ENCODE results near the gene MAP3K1. TPM values are rescaled to one million over a fixed set of nuclear protein-coding genes. Genes with fewer than 3 reads are reported as not detected.

Gene MAP3K1
- total and polyA plus RNA-seq, 8 donors, result 20.6 to 70.8 (median 60.9) TPM

DNA sequence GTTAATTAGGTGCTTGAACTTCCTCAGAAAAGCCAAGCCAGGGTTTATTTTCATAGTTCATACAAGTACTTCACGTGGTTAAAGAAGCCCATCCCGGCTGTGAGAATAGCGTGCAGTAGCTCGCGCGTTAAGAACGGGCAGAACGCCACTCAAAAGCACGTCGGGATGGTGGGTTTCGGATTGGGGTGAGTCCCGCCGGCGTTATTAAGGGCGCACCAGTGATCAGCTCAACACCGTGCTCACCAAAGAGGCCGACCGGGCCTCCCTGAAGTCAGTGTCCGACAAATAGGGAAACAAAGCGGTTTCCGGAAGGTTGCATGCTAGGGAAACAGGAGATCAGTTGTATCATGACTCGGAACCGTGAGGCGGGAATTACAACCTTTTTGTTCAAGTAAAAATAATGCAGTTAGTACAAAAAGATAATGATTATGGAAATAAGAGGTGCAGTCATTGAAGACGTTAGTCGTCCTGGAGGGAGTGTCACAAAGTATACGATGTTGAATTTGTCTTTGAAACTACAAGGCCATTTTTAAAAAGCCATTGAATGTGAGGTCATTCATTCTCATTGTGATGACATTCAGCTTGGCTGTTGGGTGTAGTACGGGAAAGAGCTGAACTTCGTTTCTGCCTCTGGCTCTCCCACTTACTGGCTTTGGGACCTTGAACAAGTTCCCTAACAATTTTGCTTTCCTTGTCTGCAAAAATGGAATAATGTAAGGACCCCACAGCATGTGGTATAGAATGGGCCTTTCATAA, 95.0 kb downstream of the MAP3K1 start:
- Histone ChIP-seq H3K4me3 (peak overlapping the region; percentile 55 to 70), H3K36me3 (no peaks in the 10 kb centered on the region), H3K27me3 (no peaks in the 10 kb centered on the region), H3K27ac (peak overlapping the region; percentile 97), H3K9me3 (no peaks in the 10 kb centered on the region), H3K4me1 (peaks cover 4 to 15% of the 10 kb centered on the region in 2 donors)
- DNase-seq, result peak in 3 of 4 donors; percentile 39 to 81 (median 55)
- intact Hi-C loops (cut with DNase I), result no loop called here
- TF ChIP-seq, protein P1, sequence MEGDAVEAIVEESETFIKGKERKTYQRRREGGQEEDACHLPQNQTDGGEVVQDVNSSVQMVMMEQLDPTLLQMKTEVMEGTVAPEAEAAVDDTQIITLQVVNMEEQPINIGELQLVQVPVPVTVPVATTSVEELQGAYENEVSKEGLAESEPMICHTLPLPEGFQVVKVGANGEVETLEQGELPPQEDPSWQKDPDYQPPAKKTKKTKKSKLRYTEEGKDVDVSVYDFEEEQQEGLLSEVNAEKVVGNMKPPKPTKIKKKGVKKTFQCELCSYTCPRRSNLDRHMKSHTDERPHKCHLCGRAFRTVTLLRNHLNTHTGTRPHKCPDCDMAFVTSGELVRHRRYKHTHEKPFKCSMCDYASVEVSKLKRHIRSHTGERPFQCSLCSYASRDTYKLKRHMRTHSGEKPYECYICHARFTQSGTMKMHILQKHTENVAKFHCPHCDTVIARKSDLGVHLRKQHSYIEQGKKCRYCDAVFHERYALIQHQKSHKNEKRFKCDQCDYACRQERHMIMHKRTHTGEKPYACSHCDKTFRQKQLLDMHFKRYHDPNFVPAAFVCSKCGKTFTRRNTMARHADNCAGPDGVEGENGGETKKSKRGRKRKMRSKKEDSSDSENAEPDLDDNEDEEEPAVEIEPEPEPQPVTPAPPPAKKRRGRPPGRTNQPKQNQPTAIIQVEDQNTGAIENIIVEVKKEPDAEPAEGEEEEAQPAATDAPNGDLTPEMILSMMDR (IDR thresholded peaks at IDR 0.05), result no peak
- ATAC-seq, result peak; percentile 19

DNA sequence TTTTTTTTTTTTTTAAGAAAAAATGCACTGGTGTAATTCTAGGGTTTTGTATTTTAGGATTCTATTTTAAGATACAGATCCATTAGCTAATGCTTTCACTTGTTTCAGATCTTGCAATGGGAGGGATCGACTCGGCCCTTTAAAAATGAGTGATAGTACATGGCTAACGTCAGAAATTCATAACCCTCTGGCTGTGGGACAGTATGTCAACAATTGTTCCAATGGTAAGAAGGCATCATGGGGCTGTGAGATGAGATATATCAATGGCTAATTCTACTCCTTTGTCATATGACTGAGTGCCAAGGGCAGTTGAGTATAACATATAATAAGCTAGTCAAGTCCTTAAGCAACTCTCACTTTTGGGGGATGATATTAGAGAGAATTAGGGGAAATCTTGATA, 98.4 kb downstream of the MAP3K1 start:
- Histone ChIP-seq H3K4me1 (peaks cover 4 to 9% of the 10 kb centered on the region in 2 donors), H3K36me3 (no peaks in the 10 kb centered on the region), H3K9me3 (no peaks in the 10 kb centered on the region), H3K27me3 (no peaks in the 10 kb centered on the region), H3K27ac (no peak overlapping the region), H3K4me3 (no peak overlapping the region)
- ATAC-seq (no peak), DNase-seq (no peak)
- intact Hi-C loops (cut with DNase I), result no loop called here
- TF ChIP-seq, protein P1 (IDR thresholded peaks at IDR 0.05), result no peak

DNA sequence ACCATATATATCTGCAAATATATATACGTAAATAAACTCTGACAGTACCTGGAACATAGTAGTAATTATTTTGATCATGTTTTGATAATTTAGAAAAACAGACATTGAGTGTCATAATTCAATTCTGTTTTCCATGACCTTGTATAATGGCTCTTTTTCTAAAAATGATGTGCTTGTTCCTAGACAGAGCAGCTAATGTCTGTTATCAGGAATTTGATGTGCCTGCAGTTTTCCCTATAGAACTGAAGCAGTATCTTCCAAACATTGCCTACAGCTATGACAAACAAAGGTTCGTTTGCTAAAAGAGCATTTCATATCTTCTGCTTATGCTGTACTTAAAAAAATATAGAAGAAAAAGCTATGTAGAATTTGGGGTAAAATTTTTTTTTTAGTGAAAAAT, 99.3 kb downstream of the MAP3K1 start:
- no peaks in the 10 kb centered on the region for H3K27me3 ChIP-seq
- DNase-seq, result no peak
- no peak overlapping the region for H3K27ac ChIP-seq
- no peak overlapping the region for H3K4me3 ChIP-seq
- H3K4me1 ChIP-seq, result peaks cover 4 to 9% of the 10 kb centered on the region in 2 donors
- TF ChIP-seq, protein P1 (IDR thresholded peaks at IDR 0.05), result no peak
- ATAC-seq, result no peak
- intact Hi-C loops (cut with DNase I), result no loop called here
- no peaks in the 10 kb centered on the region for H3K9me3 ChIP-seq
- no peaks in the 10 kb centered on the region for H3K36me3 ChIP-seq

DNA sequence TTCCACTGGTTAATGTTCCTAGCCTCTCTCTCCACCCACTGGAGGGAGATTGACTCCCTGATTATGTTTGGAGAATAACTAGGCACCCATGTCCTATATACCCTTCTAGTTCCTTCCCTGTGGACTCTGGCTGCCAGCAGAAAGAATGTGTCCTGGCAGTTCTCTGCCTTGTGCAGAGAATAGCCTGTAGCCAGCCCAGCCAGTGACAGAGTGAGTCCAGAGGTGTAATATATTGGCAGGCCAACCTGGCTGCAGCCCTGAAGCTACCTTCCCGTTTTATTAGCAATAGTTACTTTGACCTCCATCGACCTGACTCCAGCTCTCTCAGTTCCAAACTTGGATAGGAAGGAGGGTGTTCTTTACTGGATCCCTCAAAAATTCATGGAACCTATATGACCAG, 102.2 kb downstream of the MAP3K1 start:
- no peak for ATAC-seq
- intact Hi-C loops (cut with DNase I), result no loop called here
- no peak for DNase-seq
- Histone ChIP-seq H3K36me3 (peaks cover 0 to 17% of the 10 kb centered on the region in 2 donors), H3K27ac (no peak overlapping the region), H3K9me3 (no peaks in the 10 kb centered on the region), H3K4me3 (no peak overlapping the region), H3K27me3 (no peaks in the 10 kb centered on the region), H3K4me1 (no peaks in the 10 kb centered on the region)
- TF ChIP-seq, protein P1 (IDR thresholded peaks at IDR 0.05), result no peak

DNA sequence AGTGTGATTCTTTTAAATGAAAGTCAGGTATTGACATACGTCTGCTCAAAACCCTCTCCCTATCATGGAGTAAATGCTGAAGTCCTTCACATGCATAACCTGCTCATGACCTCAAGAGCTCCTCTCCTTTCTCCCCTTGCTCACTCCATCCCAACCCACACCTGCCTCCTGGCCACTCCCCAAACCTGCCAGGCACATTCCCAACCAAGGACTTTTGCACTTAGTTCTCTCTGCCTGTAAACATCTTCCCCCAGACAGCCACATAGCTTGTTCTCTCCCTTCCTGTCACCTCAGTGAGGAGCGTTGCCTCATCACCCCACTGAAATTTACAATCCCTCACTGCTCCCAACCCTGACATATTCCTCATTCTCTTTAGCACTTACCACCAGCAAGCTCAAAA, 102.7 kb downstream of the MAP3K1 start:
- Histone ChIP-seq H3K9me3 (no peaks in the 10 kb centered on the region), H3K4me1 (no peaks in the 10 kb centered on the region), H3K27me3 (no peaks in the 10 kb centered on the region), H3K4me3 (no peak overlapping the region), H3K27ac (no peak overlapping the region), H3K36me3 (peaks cover 0 to 22% of the 10 kb centered on the region in 2 donors)
- DNase-seq (no peak), ATAC-seq (peak; percentile 19)
- TF ChIP-seq, protein P1 (IDR thresholded peaks at IDR 0.05), result no peak
- intact Hi-C loops (cut with DNase I), result no loop called here
